GM12874 (cell line): ENCODE results near the gene NOMO2.
A peak's percentile ranks its signal among the peaks of the same experiment; 100 is the strongest.
"Not testable (repeated sequence)": the region's sequence is repeated elsewhere in the genome, so short reads cannot be mapped to it uniquely, and the experiment has no call there.

Experiments
- CTCF ChIP-seq: IDR thresholded peaks from 2 replicates; pipeline ENCODE4 v1.5.1; 2011; ENCODE audit warnings: low read depth, mild to moderate bottlenecking, control low read depth, low read length, moderate library complexity; ENCODE audit not compliant: insufficient read depth

NOMO2 gene

GRCh38 chr16:18561727-18562314 lies at the start of gene NOMO2:
NOMO2 (minus strand) TSS chr16:18562097; CDS start chr16:18562040, 57 bp downstream.
- not testable (repeated sequence) for TF ChIP-seq CTCF

- TF ChIP-seq CTCF = peak; percentile 20; the same call in 1 of the 2 replicates
Measured at GRCh38 chr16:18591908-18592307, 30.0 kb upstream of the NOMO2 start.

- TF ChIP-seq CTCF = no peak
Measured at GRCh38 chr16:18582902-18583301, 21.0 kb upstream of the NOMO2 start.
